Central memory CD4-positive, alpha-beta T cell (primary cell): ENCODE measurements around the gene ITGA11.

ENCODE experiments used
- DNase-seq: peaks from one replicate; pipeline ENCODE4 v3.0.0; 2022

ITGA11 gene

GRCh38 chr15:68259883-68260282, 172.1 kb downstream of the ITGA11 start:
- no peak for DNase-seq

GRCh38 chr15:68258692-68259091, 173.3 kb downstream of the ITGA11 start:
- no peak for DNase-seq

DNA sequence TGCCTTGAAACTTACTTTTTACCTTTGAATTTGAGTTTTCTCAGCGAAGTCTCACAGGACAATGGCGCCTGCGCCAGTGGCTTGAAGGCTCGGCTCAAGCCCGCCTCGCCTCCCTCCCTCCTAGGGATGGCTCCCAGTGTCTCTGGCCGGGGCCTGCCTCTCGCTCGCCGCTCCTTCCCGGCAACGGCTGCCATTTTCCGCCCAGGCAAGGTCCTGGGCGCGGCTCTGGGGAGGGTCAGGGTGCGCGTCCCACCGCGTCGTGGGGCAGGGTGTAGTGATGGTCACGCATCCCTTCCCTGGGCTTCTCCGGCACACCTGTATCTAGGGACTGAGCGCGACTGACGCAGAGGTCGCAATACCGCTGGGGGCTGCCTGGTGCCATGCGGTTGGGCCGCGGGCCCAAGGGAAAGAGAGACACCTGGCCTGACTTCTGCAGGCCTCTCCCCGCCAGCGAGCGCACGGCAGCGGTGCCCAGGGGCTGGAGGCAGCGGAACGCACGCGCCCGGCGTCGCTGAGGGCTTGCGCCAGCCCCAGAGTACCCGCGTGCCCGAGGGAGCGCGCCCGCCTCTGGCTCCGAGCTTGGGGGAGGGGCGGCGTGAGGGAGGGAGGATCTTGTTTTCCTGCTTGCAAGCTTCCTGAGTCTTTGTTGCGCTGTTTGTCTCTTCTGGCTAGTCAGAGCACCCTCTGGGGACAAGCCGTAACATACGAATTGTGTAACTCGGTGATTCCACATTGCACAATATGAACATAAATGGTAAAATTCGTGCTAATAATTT, 175.1 kb downstream of the ITGA11 start:
- DNase-seq: peak; percentile 47

- peak; percentile 49 for DNase-seq
Measured at GRCh38 chr15:68252925-68253534, 178.9 kb downstream of the ITGA11 start.

- no peak for DNase-seq
Measured at GRCh38 chr15:68249058-68249713, 182.8 kb downstream of the ITGA11 start.
